B cell (primary cell): ENCODE measurements around the gene CRTC3. TPM values are rescaled to one million over a fixed set of nuclear protein-coding genes. Genes with fewer than 3 reads are reported as not detected.

Experiments
- ATAC-seq: fragments of 200-7000 bp; cut with Tn5 transposase; one replicate; pipeline ENCODE4 v1.10.0; 2021; ENCODE audit warnings: low read depth, mild to moderate bottlenecking, moderate number of reproducible peaks, moderate library complexity
- CTCF ChIA-PET: fragments of 350-600 bp; sonication (Branson Sonifier 250); formaldehyde crosslinking; loops from one replicate; lab custom pipeline; 2021; ENCODE audit warnings: antibody characterized with exemption, inconsistent platforms; lab: Charles Lee
- POLR2A ChIA-PET: fragments of 350-600 bp; sonication (Branson Sonifier 250); formaldehyde crosslinking; loops from one replicate; lab custom pipeline; 2021; ENCODE audit warnings: antibody characterized with exemption; lab: Charles Lee
- DNase-seq: peaks from one replicate; pipeline ENCODE4 v3.0.0; 2013
- H2AFZ ChIP-seq: 2 replicates; pipeline ENCODE4 v1.6.1; 2012; ENCODE audit warnings: mild to moderate bottlenecking, low read depth, low read length; ENCODE audit not compliant: insufficient read depth, poor library complexity, severe bottlenecking
- H3K27ac ChIP-seq, 2 donors: 1 replicate in 1 of 2; 2 replicates in 1 of 2; pipeline ENCODE4 v1.5.1; 2012 to 2013; ENCODE audit warnings: low read length in 2 of 2, mild to moderate bottlenecking in 2 of 2, moderate library complexity in 1 of 2
- H3K27me3 ChIP-seq, 4 experiments: fragments of 200-600 bp in 1 of 4; sonication (generic) in 1 of 4; replicated peaks in 1 of 4; 1 replicate in 2 of 4; 2 replicates in 2 of 4; pipeline versions ENCODE4 v1.6.1 to v1.7.0; 2013 to 2016; ENCODE audit warnings: low read length in 3 of 4, mild to moderate bottlenecking in 2 of 4, mixed read lengths in 1 of 4, moderate library complexity in 1 of 4; ENCODE audit not compliant: insufficient read depth in 4 of 4, control insufficient read depth in 3 of 4; ENCODE audit errors: control extremely low read depth in 1 of 4
- H3K36me3 ChIP-seq, 2 experiments: replicated peaks in 1 of 2; 1 replicate in 1 of 2; 2 replicates in 1 of 2; pipeline versions ENCODE4 v1.6.1 to v1.7.1; 2013; ENCODE audit warnings: low read length in 1 of 2; ENCODE audit not compliant: insufficient read depth in 2 of 2, control insufficient read depth in 1 of 2; ENCODE audit errors: control extremely low read depth in 1 of 2, extremely low read depth in 1 of 2
- H3K4me1 ChIP-seq, 2 donors: fragments of 200-600 bp in 1 of 2; sonication (generic) in 1 of 2; 1 replicate in 1 of 2; 2 replicates in 1 of 2; pipeline versions ENCODE4 v1.5.1 to v1.6.1; 2013 to 2017; ENCODE audit warnings: low read length in 2 of 2; ENCODE audit not compliant: control insufficient read depth in 2 of 2, insufficient read depth in 2 of 2
- H3K4me2 ChIP-seq: replicated peaks from 2 replicates; pipeline ENCODE3; 2012; ENCODE audit warnings: mild to moderate bottlenecking, low read depth, low read length; ENCODE audit not compliant: poor library complexity, severe bottlenecking
- H3K4me3 ChIP-seq, 5 experiments: fragments of 200-600 bp in 1 of 5; sonication (generic) in 1 of 5; 1 replicate in 3 of 5; 2 replicates in 2 of 5; pipeline versions ENCODE4 v1.5.1 to v1.7.0; 2011 to 2016; ENCODE audit warnings: low read length in 4 of 5, mild to moderate bottlenecking in 4 of 5, low read depth in 2 of 5, control low read depth in 1 of 5, moderate library complexity in 1 of 5; ENCODE audit not compliant: insufficient read depth in 1 of 5; ENCODE audit errors: control extremely low read depth in 1 of 5, extremely low read depth in 1 of 5
- H3K79me2 ChIP-seq: fragments of 200-600 bp; sonication (generic); one replicate; pipeline ENCODE4 v1.6.0; 2016; ENCODE audit warnings: low read length; ENCODE audit not compliant: control insufficient read depth, insufficient read depth
- H3K9ac ChIP-seq: fragments of 200-600 bp; sonication (generic); 2 replicates; pipeline ENCODE4 v1.6.1; 2017; ENCODE audit warnings: mild to moderate bottlenecking, low read length, moderate library complexity
- H3K9me3 ChIP-seq, 3 donors: one replicate each; pipeline versions ENCODE4 v1.6.1 to v1.7.1; 2013; ENCODE audit warnings: low read length in 2 of 3; ENCODE audit not compliant: control insufficient read depth in 2 of 3, insufficient read depth in 1 of 3; ENCODE audit errors: control extremely low read depth in 1 of 3
- H4K20me1 ChIP-seq: 2 replicates; pipeline ENCODE4 v1.6.0; 2012; ENCODE audit warnings: mild to moderate bottlenecking, low read length; ENCODE audit not compliant: insufficient read depth, control insufficient read depth, poor library complexity, severe bottlenecking
- H3K27ac Mint-ChIP-seq: one replicate; pipeline ENCODE4 v1.8.0; 2021; ENCODE audit warnings: mixed read lengths
- H3K27me3 Mint-ChIP-seq: one replicate; pipeline ENCODE4 v1.8.0; 2021; ENCODE audit warnings: mixed read lengths
- H3K4me1 Mint-ChIP-seq: one replicate; pipeline ENCODE4 v1.8.0; 2021; ENCODE audit warnings: mixed read lengths
- H3K4me3 Mint-ChIP-seq: one replicate; pipeline ENCODE4 v1.8.0; 2021; ENCODE audit warnings: mixed read lengths
- H3K9me3 Mint-ChIP-seq: one replicate; pipeline ENCODE4 v1.8.0; 2022; ENCODE audit warnings: mixed read lengths; ENCODE audit not compliant: insufficient read depth
- CTCF ChIP-seq: fragments of 200-600 bp; IDR thresholded peaks from one replicate; pipeline ENCODE4 v1.8.0; 2022; ENCODE audit warnings: antibody characterized with exemption, mild to moderate bottlenecking
- EZH2 ChIP-seq: IDR thresholded peaks from 2 replicates; pipeline ENCODE4 v1.6.1; 2012; ENCODE audit warnings: borderline replicate concordance, low read depth, mild to moderate bottlenecking, moderate library complexity, low read length; ENCODE audit not compliant: insufficient read depth, poor library complexity, severe bottlenecking
- WGBS: methylation state at CpG from one replicate; pipeline ENCODE4 v1.1.5; 2013; ENCODE audit warnings: missing lambda C conversion rate; ENCODE audit not compliant: insufficient coverage; 5-methylcytosine and 5-hydroxymethylcytosine counted together
- intact Hi-C: fragments of 100-400 bp; cut with micrococcal nuclease; formaldehyde crosslinking; loops from one replicate; pipeline ENCODE4 v1.10.0; 2022
- polyA plus RNA-seq: library from polyadenylated mRNA; depleted of rRNA; stranded (reverse); fragments of >200 nt; gene quantifications from 2 replicates; pipeline ENCODE4 v1.2.3, GENCODE V29; 2012
- total RNA-seq, 2 donors: library from RNA; stranded (reverse); fragments of 120-200 nt in 1 of 2; gene quantifications; 1 replicate in 1 of 2; 2 replicates in 1 of 2; pipeline versions ENCODE4 v1.2.3 to v1.2.4, GENCODE V29; 2013 to 2022

Gene CRTC3
- total and polyA plus RNA-seq, 2 donors (not counting 1 experiment from before 2014, with no cell fraction given): 34.7 to 95.8 TPM

DNA sequence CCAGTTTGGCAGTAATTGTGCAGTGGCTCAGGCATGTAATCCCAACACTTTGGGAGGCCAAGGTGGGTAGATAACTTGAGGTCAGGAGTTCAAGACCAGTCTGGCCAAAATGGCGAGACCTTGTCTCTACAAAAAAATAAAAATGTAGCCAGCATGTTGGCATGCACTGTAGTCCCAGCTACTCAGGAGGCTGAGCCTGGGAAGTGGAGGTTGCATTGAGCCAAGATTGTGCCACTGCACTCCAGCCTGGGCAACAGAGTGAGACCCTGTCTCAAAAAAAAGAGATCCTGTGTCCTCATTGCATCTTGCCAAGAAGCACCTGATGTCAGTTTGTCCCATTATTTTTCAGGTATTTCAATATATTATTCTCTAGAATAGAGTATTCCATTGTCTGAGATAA lies 61.8 kb downstream of the CRTC3 start:
- DNase-seq: no peak
- CTCF ChIA-PET: interaction anchor here (0.5 to 1.4 kb wide), 3 partner anchors 30 to 613 kb away, joined by 3 to 4 read pairs (median 3); no protein-coding TSS in a partner anchor
- H3K9me3 Mint-ChIP-seq: no peaks in the 10 kb centered on the region
- no peak overlapping the region for H3K27ac Mint-ChIP-seq
- Histone ChIP-seq H4K20me1 (peaks cover 2% of the 10 kb centered on the region), H3K9ac (no peak overlapping the region), H3K27ac (no peak overlapping the region), H3K36me3 (peaks cover 0 to 12% of the 10 kb centered on the region in 2 experiments), H3K27me3 (no peaks in the 10 kb centered on the region), H3K4me1 (peaks cover 52 to 72% of the 10 kb centered on the region in 2 donors), H3K4me2 (no peak overlapping the region), H2AFZ (no peak overlapping the region), H3K79me2 (peaks cover 52% of the 10 kb centered on the region), H3K4me3 (no peak overlapping the region), H3K9me3 (peaks cover 0 to 6% (median 0%) of the 10 kb centered on the region in 3 donors)
- H3K4me3 Mint-ChIP-seq: no peak overlapping the region
- ATAC-seq: no peak
- TF ChIP-seq EZH2: no peak
- no peak for TF ChIP-seq CTCF
- 100% methylated on average over 1 of the region's 1 CpG for WGBS
- peaks cover 62% of the 10 kb centered on the region for H3K4me1 Mint-ChIP-seq
- POLR2A ChIA-PET: no interaction called here
- intact Hi-C loops: loop anchor here (10.0 kb wide), 1 partner anchor 207 kb away; the partner anchor contains the start of gene IQGAP1
- no peaks in the 10 kb centered on the region for H3K27me3 Mint-ChIP-seq

GRCh38 chr15:90592131-90592881 lies 62.6 kb downstream of the CRTC3 start:
- Mint-ChIP-seq H3K9me3 (no peaks in the 10 kb centered on the region), H3K27ac (peak overlapping the region; percentile 59), H3K4me1 (peaks cover 63% of the 10 kb centered on the region), H3K27me3 (no peaks in the 10 kb centered on the region), H3K4me3 (no peak overlapping the region)
- ChIA-PET CTCF (interaction anchor here (0.5 to 1.4 kb wide), 3 partner anchors 31 to 613 kb away, joined by 3 to 4 read pairs (median 3); no protein-coding TSS in a partner anchor), POLR2A (no interaction called here)
- 86% methylated on average over 1 of the region's 5 CpGs for WGBS
- Histone ChIP-seq H3K79me2 (peaks cover 44% of the 10 kb centered on the region), H4K20me1 (no peaks in the 10 kb centered on the region), H2AFZ (no peak overlapping the region), H3K36me3 (peaks cover 0 to 12% of the 10 kb centered on the region in 2 experiments), H3K4me2 (no peak overlapping the region), H3K4me3 (no peak overlapping the region), H3K9me3 (peaks cover 0 to 6% (median 0%) of the 10 kb centered on the region in 3 donors), H3K27ac (no peak overlapping the region), H3K4me1 (peaks cover 52 to 72% of the 10 kb centered on the region in 2 donors), H3K27me3 (no peaks in the 10 kb centered on the region), H3K9ac (no peak overlapping the region)
- ATAC-seq (no peak), DNase-seq (no peak)
- intact Hi-C loops: loop anchor here (10.0 kb wide), 1 partner anchor 208 kb away; the partner anchor contains the start of gene IQGAP1
- TF ChIP-seq EZH2 (no peak), CTCF (no peak)
